Anterior cingulate cortex (tissue), 58 donors: ENCODE measurements around the gene DDI2.
"Not testable (repeated sequence)": the region's sequence is repeated elsewhere in the genome, so short reads cannot be mapped to it uniquely, and the experiment has no call there.

ENCODE experiments used
- DNase-seq, 58 donors: peaks; one replicate each; lab custom pipeline; 2025; lab: John Stamatoyannopoulos, UW

The DDI2 gene

DNA sequence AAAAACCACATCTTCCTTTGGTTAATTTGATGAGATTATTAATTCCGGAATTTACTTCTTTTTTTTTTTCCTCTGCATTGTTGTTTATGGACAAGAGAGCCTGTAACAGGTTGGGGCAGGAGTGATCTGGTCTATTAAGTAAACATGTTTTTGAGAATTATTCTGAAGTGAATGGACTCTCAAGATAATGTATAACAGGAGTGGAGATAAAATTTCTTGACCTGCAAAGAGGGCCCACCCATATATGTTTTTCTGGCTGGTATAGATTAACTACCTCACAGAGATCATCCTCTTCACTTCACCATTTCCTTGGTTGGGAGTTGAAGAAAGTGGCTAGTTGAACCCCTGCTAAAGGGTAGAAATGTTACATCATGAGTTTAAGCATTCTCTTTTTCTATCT, 10.7 kb downstream of the DDI2 start:
- DNase-seq: no peak

GRCh38 chr1:15633756-15634420, 16.6 kb downstream of the DDI2 start:
- no peak for DNase-seq

DNA sequence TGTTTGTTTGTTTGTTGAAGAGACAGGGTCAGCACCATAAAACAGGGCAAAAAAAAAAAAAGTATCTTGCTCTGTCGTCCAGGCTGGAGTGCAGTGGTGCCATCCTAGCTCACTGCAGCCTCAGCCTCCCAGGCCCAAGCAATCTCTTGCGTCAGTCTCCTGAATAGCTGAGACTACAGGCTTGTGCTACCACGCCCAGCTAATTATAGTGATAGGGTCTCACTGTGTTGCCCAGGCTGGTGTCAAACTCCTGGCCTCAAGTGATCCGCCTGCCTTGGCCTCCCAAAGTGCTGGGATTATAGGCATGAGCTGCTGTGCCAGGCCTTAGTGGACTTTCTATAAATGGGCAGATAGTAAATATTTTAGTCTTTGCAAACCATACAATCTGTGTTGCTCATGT, 19.2 kb downstream of the DDI2 start:
- no peak for DNase-seq

DNA sequence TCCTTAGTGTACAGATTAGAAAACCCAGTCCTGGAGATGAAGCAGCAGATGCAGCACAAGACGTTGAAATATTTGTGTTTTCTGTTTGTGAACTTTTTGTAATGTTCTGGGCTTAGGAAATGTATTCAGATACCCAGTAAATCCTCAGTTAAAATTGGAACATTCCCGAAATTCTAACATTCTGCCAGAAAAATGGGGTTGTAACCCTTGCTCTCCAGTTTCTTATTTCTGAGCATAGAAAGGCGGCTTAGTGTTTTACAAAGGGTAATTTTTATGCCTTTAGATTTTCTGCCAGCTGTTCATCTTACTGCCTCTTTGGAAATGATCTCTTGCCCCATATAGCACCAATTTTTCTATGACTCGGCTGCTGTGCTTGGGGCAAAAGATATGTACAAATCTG, 20.6 kb downstream of the DDI2 start:
- no peak for DNase-seq

DNA sequence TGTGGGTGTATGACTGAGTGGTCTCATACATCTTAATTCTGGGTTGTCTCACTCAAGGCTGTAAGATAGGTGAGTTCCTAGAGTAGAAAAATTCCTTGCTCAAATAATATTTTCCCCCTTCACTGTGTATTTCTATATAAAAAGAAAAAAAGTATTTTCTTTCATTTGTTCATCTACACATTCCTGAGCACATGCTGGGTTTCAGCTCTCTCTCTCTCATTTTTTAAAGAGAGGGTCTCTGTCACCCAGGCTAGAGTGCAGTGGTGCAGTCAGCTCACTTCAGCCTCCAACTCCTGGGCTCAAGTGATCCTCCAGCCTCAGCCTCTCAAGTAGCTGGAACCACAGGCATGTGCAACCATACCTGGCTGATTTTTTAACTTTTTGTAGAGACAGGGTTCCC, 22.0 kb downstream of the DDI2 start:
- no peak for DNase-seq

DNA sequence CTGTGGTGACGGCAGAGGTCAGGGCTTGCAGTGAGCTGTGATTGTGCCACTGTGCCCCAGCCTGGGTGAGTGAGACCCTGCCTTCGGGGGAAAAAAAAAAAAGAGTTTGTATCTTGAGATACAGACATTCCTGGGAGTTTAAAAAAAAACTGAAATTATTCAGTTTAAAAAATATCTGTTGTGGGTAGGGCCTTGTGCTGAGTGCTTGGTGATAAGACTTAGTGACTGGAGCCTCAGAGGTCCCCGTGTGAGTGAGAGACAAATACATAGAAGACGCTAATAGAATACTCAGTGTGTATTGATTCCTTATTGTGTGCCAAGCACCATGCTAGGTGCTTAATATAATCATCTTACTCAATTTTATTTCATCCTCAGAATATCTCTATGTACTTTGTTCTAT, 22.7 kb downstream of the DDI2 start:
- DNase-seq: no peak

DNA sequence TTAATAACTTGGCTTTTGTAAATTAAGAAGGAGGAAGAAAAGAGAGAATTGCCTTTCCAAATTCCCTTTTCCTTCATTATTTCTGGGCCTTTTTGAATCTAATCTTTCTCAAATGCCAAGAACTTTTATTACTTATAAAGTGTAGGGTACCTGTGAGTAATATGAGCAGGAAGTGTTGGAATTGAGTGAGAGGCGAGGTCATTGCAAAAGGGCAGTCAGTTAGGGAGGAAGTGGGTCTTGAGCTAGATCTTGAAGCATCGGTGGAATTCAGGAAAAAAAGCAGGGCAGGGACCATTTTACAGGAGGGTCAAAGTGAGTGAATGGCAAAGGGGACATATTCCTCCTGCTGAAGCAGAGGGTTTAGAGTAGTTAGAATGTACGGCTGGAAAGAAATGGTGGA, 23.4 kb downstream of the DDI2 start:
- no peak for DNase-seq

DNA sequence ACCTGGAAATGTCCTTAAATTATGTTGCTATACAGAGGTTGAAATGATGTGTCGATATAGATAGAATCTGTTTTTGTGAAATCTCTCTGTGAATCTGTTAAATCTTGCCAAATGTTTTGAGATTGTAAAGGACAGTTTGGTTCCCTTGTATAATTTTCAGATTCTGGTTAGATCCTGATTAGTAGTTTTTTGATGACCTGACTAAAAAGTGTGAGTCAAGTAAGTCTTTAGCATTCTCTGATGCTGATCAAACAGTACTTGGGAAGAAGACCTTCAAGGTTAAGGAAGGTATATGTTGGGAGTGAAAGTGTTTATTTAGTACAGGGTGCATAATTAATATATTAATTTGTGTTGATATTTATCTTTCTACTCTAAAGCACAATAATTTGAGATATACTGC, 32.7 kb downstream of the DDI2 start:
- no peak for DNase-seq

DNA sequence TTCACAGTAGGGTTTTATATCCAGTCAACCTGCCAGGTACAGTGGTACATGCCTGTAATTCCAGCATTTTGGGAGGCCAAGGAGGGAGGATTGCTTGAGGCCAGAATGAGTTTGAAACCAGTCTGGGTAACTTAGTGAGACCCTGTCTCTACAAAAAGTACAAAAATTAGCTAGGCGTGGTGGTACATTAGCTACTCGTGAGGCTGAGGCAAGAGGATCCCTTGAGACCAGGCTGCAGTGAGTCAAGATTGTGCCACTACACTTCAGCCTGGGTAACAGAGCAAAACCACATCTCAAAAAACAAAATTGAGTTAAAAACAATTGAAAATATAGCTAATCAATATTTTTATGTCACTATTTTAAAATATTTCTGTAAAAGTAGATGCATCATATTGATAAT, 33.2 kb downstream of the DDI2 start:
- DNase-seq: no peak

- not testable (repeated sequence) for DNase-seq
Measured at GRCh38 chr1:15652130-15652529, 34.9 kb downstream of the DDI2 start.

- DNase-seq: no peak
Measured at GRCh38 chr1:15654091-15654690, 36.9 kb downstream of the DDI2 start.

GRCh38 chr1:15656464-15656863, 39.2 kb downstream of the DDI2 start:
- no peak for DNase-seq

DNA sequence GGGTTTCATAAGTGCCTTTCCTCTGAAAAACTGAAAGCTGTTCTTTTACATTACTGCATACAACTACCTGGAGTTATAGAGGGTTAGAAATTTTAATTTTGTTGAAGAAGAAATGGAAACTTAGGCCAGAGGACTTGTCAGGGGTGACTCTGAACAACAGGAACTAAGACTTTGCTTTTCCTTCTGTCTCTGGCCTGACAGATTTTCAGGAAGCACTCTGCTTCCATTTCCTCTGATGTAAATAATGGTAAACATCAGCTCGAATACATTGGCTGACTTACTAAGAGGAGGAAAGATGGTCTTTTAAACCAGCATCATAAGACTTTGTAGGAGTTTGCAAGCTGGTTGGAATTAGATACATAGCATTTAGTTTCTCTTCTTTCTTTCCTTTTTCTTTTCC, 39.8 kb downstream of the DDI2 start:
- no peak for DNase-seq

DNA sequence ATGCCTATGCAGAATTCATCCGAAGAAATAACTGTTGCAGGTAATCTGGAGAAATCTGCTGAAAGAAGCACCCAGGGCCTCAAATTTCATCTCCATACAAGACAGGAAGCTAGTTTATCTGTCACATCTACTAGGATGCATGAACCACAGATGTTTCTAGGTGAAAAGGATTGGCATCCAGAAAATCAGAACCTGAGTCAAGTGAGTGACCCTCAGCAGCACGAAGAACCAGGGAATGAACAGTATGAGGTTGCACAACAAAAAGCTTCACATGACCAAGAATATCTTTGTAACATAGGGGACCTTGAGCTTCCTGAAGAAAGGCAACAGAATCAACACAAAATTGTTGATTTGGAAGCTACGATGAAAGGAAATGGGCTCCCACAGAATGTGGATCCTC, 42.9 kb downstream of the DDI2 start:
- no peak for DNase-seq

- DNase-seq: no peak
Measured at GRCh38 chr1:15662477-15662876, 45.2 kb downstream of the DDI2 start.

DNA sequence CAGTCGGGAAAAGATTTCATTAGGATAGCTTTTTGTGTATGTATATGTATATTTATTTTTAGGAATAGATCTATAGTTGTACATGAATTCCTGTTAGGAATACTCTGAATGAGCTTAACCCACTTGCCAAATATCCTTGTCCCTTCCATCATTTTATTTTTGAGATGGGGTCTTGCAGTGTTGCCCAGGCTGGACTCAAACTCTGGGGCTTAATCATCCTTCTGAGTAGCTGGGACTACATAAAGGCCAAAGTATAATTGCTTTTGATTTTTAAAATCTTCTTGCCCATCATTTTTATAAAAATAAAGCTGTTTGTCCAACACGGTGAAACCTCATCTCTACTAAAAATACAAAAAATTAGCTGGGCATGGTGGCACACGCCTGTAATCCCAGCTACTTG, 46.7 kb downstream of the DDI2 start:
- no peak for DNase-seq

DNA sequence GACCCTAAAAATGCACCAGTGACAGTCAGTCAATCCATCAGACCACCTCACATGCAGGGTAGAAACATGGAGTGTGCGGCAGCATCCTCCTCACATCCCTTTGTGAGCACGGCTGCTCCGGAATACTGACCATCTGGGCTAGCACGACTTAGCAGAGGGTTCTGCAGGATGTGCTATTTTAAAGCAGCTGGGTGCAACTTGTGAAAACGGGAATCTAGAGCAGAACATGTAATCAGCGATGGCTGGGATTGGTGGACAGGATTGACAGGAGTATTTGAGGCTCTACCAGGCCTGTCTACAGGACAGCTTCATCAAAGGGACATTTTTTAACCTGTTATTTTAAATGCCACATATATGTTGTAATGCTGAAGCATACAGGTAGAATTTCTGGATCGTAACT, 50.1 kb downstream of the DDI2 start:
- peak in 33 of 58 donors; percentile 2 to 81 (median 34) for DNase-seq

DNA sequence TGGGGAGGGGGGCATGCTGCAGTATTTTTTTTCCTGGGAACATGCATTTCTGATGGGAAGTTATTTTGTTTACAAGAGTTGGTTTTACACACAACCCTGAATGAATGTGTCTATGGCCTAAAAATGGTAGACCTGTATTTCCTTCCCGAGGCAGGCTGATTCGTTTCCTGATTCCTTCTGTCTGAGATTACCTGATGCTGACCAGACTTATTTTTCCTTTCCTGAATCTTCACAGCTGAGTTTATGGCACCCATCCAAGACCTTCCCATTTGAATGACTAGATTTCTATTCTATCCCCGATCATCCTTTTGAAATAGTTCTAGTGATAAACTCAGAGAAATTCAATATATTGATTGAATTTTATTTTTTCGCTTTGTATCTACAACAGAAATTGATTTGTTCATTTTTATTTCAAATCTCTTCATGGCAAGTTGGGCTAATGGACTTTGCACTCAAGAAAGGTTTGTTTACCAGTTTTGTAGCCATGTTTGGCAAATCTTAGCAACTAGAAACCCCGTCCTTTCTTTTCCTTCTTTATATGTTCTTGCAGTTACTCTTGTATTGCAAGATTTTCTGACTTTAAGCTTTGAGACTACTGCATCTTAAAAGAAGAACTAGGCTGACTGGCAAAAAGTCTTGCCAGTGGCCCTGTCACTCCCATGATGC, 51.0 kb downstream of the DDI2 start:
- no peak for DNase-seq

- no peak for DNase-seq
Measured at GRCh38 chr1:15669074-15669473, 51.8 kb downstream of the DDI2 start.

DNA sequence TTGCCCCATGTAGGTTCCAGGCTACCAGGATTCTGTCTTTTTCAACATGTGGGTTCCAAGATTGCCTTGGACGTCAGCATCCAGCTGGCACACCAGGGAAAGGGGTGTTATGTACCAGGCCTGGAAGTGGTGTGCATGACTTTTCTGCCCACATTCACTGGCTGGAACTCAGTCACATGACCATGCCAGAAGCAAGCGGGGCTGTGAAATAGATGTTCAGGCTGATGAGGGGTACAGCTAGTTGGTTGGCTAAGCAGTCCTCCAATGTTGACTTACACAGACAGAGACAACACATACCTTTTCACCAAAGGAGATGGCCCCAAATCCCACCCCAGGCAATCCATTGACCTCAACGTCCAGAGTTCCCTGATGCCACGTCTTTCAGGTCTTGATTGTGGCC, 52.6 kb downstream of the DDI2 start:
- DNase-seq: no peak

DNA sequence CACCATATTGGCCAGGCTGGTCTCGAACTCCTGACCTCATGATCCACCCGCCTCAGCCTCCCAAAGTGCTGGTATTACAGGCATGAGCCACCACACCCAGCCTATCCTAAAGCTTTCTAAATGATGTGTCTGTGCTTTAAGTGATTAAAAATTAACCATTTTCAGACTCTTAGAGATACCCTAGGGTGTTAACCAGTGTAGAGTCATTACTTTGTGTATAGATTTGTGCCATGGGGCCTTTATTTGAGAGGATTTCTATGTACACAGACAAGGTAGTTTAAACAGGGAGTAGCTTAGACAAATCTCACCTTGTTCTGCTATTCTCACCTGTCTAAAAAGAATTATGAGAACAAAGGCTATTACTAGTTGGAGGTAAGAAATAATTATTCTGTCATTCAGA, 54.2 kb downstream of the DDI2 start:
- no peak for DNase-seq
